Stimulated activated CD4-positive, alpha-beta T cell treated with anti-CD3 and anti-CD28 coated beads, Interleukin-15, amount 100 ng/mL, for 48 hours (primary cell): ENCODE data around the gene TENT5C.
A peak's percentile ranks its signal among the peaks of the same experiment; 100 is the strongest.

Experiments
- DNase-seq, 2 donors: peaks; one replicate each; pipeline ENCODE4 v3.0.0-alpha.2; 2020; ENCODE audit warnings: low read depth in 2 of 2

Gene TENT5C

DNA sequence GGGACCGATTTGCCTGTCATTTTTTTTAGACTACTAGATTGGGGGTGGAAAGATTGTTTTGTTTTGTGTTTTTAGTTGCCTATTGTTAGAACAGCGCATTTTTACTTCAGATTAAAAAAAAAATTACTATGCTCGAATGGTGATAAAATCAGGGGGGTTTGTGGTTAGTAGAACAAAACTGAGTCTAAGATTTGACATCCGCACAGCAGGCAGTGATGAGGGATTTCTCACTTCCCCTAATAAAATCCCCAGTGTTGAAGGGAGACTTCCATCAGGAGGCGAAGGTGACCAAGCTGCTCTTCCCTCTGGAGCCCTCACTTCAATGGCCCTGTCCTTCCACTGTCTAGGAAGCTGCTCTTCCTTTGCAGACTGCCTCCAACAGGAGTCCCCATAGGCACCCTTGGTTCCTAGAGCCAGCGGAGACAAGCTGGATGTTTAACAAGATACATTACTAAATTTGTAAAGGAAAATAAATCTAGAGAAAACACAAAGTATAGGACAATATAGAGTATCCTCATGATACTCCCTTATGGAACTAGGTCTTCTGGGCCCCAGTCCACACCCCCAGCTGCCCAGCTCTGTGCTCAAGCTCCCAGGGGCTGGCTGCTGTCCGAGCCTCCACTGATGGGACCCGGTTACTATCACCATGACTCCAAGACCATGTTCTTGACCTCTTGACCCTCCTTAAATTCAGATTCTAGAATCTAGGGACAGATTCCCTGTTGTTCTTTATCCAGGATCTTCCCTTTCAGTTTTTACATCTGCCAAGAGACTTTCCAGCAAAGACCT is 31.0 kb downstream of the TENT5C start:
- DNase-seq, result no peak

DNA sequence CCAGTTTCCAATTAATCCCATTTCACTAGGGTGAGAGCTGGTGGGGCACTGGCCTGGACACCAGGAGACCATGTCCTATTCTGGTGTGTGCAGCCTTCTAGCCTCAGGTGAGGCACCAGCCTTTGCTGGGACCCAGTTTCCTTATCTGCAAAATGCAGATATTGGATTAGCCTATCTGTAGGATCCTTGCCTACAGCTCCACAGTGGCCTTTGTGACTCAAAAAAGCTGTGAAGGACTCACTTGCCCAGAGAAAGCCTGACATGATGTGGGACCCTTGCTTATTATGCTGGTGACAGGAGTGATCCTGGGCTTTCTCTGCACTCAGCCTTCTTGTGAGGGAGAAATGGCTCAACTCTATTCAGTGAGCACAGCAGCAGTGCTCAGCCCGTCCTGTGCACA is 32.3 kb downstream of the TENT5C start:
- no peak for DNase-seq

DNA sequence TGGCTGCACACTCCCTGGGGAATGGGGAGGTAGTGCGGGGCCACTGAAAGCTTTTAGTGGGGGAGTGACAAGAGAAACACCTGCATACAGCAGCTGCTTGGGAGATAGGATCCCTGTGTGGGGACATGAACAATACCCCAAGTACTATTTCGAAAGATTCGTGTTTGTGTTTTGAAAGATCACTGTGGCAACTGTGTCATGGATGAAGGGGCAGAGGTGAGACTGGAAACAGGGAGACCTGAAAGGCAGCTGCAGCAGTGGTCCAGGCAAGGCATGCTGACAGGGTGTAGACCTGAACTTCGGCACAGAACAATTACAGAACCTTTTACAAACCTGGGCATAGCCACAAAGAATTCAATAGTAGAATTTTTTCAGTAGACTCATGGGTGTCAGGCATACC is 32.9 kb downstream of the TENT5C start:
- no peak for DNase-seq

DNA sequence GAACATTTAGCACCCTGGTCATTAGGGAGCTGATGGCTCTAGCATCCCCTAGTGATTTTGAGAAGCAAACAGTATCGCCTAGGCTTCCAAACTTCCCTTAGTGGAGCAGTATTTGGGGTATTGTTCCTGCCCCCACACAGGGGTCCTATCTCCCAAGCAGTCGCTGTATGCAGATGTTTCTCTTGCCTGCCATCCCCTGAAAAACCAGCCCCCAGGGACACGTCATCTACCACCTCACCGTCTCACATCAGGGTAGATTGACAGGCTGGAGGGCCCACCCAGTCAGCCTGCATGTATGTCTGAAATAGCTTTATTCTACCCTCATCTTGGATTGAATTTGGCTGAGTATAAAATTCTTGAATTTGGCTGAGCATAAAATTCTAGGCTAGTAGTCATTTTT is 33.9 kb downstream of the TENT5C start:
- DNase-seq, result no peak

DNA sequence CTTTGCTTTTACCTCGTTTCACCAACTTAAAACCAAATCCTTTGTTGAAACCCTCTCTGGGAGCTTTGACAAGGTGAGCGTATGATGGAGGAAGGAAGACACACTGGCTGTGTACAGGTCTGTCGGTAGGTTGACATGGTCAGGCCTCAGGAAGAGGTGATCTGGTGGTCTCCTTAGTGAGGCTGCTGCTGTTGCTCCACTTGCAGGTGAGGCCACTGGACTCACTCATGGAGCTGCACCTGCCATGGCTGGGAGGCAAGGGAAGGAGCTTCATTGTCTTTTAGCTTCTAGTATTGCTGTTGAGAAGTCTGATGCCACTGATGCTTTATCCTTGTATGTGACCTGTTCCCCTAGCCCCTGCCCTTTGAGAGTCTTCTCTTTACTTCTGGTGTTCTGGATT is 35.7 kb downstream of the TENT5C start:
- no peak for DNase-seq

DNA sequence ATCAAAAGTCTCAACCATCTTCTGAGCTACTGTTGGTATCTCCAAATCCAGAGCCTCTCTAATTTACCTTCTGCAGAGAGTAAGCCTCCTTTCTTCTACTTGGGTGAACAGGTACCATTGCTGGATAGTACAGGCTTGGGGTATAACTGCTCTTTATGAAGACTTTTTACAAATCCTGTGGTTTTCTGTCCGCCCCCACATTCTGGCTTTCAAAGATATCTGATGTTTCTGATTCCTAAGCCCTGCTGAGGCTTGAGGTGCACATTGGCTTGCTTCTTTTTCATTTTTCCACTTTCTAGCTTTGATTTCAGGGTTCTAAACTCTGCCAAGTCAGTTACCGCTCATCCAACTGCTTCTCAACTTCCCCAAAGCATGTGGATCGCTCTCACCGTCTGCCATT is 37.1 kb downstream of the TENT5C start:
- DNase-seq, result no peak

DNA sequence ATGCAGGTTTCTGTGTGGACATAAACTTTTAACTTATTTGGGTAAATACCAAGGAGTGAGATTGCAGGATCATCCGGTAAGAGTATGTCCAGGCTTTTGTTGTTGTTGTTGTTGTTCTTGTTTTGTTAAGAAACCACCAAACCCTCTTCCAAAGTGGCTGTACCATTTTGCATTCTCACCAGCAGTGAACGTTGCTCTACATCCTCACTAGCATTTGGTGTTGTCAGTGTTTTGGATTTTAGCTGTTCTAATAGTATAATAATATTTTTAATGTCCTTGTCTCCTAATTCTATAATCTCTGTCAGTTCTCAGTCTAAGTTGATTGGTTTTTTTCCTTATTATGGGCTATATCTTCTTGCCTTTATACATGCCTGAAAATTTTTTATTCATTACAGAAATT is 37.8 kb downstream of the TENT5C start:
- DNase-seq, result no peak

DNA sequence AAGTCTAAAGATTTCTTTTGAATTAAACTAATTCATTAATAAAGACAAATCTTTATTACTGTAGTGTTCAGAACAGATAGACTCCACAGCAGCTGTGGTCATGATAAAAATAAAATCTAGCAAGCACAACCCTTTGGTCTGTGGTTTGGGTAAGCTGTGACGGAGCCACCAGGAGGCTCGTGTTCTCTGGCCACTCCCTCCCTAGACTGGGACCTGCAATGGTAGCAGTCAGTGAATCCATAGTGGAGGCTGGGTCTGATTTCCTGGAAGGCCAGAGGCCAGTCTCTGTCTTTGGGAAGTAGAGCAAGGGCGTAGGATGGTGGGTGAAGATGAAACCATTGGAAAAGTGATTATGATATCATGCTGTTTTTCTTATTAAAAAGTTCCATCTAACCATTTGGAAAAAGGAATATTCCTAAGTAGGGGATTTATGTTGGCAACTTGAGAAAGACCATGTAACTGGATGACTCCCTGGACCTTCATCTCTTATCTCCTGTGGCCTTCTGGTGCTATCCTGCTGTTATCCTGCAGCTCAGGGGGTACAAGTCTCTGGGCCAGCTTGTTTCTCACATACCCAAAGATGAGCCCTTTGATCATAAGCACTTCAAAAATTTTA is 39.0 kb downstream of the TENT5C start:
- DNase-seq, result no peak

DNA sequence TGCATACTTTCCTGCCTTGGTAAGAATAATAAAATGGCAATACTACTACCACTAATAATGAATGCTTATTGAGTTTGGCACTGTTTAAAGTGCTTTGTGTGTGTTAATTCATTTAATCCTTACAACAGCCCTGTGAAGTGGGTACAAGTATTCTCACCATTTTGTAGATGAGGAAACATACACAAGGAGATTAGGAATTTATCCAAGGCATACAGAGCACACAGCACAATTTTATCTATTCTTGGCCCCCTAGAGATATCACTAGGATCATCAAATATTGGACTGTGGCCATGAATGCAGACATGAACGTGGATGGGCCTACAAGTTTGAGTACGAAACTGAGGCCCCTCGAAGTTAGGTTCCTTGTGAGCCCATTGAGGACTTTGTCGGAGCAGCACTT is 39.5 kb downstream of the TENT5C start:
- DNase-seq, result no peak

DNA sequence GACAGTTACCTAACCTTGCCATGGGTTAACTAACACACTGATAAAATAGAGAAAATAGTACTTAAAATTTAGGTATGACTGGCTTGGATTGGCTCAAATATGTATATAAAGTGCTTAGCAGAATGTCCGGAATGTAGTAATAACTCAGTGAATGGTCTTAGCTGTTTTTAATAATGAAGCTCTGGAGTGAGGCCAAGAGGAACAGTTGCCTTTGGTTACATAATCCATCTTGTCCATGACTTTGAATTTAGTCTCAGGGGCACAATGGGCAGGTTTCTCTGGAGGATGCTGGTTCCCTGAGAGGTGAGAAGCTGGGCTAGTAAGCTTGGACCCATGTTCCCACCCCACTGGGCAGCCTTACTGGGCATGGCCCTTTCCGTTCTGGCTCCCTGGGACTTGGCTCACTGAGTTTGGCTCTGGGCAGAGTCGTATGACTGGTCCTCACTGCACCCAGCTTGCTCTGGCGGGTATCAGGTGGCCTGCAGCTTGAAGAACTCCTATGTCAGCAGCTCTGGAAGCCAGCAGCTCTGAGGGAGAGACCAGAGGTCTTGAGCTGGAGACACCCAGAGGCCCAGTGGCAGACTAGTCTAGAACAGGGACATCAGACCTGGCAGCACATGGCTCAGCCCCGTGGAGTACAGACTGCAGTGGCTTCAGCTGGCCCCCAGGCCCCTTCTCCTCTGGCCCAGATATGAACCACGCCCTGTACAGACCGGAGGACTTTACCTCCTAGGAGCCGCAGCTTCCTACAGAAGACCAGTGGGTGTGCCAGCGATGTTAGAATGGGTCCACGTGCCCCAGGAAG is 40.4 kb downstream of the TENT5C start:
- no peak for DNase-seq

DNA sequence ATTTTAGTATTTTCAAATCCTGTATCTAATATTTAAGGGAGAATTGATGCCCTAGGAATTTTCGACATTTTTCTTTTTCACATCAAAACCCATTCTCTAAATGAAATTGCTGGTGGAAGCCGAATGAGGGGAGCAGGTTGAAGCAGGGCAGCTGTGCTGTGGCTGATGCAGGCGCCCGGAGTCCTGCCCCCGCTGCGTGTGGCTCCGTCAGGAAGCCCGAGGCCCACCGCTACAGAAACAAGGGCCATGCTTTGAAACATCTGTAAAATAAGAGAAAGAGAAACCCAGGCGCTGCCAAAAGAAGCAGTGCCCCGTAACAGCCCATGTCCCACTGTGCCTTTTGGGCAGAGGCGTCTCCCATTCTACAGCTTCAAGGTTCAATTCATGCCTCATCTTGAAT is 41.1 kb downstream of the TENT5C start:
- no peak for DNase-seq

DNA sequence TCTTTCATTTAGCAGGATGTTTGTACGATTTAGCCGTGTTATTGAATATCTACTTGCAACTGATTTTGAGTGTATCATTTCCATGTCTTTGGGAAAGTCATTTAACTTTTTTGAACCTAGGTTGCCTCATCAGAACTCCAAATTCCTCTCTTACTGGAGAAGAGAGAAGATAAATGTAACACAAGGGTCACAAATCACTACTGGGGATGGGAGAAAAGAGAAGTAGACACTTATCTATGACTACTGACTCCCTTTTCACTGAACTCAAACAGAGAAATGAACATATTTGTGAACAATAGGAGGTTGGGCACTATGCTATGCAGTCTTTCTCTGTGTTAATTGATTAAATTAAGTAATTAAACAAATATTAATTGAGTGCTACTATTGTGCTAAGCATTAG is 42.2 kb downstream of the TENT5C start:
- no peak for DNase-seq

DNA sequence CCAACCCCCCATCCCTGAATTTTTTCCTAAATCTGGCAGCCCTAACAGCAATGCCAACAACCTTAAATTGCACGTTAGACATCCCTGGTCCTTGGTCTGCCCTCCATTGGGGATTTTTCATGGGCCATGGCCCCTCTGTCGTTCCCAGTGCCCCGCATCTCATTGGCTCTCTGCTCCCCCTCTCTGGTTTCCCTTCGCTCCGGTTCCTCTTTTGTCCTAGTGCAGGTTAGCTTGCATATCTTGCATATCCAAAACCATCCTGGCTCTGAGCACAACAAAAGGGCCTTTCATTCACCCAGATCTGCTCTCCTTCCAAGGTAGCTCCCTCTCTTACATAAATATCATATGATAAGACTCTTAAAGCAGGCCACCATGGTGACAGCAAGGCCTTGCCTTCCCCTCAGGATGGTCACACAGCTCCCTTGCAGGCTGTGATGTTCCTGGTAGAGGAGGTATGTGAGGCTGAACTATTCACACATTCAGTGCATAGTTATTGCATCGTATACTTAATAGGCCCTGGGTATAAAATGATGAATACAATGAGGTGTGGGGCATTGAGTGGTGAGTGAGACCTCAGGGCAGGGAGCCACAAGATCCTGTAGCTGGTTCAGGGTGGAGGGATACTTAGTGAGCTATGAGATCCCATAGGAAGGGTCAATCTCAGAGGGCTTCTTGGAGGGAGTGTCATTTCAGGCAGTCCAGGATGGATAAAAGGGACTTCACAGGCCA is 45.2 kb downstream of the TENT5C start:
- no peak for DNase-seq

DNA sequence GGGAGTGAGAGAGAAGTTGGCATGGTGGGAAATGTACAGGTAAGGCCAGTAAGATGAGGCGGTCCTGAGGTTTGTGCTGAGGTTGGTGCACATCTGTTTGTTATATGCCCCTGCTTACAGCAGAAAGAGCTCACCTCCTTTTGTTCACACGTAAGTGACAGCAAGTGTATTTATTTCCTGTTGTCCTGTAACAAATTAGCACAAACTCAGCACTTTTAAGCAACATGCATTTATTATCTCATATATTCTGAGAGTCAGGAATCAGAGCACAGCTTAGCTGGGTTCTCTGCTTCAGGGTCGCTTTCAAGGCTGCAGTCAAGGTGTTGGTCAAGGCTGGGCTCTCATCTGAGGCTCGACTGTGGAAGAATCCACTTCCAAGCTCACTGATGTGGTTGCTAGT is 45.8 kb downstream of the TENT5C start:
- DNase-seq, result no peak

DNA sequence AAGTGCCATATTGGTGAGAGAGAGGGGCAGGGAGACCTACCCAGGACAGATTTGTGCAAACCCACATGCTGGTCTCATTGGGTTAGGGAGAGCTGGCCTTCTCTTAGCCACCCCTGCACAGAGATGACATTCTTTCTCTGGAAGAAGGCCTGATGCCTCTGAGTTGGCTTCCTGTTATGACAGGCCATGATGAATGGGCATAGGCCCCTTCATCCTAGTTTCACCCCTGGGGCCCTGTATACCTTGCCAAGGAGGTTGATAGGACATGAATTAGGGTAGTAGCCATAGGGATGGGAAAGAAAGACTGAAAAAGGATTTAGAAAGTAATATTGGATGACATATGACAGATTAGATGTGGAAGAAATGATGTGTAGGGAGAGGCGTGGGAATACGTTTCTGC is 46.6 kb downstream of the TENT5C start:
- DNase-seq, result no peak

DNA sequence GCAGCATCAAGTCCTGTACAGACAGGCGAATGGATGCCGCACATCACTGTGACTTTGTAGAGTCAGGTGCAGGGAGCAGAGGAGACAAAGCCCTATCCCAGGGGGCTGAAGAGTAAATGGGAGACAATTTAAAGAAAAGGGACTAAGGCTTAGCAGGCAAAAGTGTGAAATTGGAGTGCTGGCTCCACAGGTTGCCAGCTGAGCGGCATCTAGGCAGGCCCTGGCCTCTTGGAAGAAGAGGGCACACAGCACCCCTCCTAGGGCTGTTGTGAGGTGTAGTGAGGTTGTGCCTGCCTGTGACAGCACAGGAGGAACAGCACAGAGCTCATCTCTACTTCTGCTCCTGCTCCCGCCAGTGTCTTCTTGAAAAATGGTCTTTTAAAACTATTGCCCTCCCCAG is 47.3 kb downstream of the TENT5C start:
- no peak for DNase-seq

DNA sequence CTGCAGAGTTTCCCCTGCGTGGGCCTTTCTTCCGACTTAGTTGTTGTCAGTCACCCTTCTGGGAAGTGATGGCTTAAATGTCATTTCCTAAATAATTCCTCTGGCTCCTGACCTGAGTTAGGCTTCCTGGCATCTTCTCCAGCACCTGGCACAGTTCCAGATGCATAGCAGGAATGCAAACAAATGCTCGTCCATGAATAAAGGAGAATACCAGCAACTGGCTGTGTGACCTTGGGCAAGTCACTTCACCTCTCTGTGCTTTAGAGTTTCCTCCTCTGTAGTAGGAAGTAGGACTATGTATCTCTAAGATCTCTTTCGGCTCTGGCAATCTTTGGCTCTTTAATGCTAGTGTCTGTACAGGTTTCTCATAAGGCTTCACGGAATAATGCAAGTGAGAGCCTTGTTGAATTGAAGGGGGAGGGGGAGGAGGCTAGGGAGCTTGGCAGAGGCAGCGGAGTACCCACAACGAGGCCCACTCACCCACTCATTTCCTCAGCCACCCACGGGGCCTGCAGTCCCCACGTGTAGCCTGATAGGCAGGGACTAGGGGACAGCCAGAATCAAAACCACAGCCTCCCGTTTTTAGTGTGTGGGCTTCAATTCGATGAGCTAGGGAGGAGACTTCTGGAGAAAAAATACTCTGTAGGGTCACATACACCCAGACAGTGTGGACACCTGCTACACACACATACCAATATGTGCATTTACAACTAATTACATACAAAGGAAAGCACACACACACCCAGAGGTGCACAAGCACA is 48.1 kb downstream of the TENT5C start:
- DNase-seq, result no peak

DNA sequence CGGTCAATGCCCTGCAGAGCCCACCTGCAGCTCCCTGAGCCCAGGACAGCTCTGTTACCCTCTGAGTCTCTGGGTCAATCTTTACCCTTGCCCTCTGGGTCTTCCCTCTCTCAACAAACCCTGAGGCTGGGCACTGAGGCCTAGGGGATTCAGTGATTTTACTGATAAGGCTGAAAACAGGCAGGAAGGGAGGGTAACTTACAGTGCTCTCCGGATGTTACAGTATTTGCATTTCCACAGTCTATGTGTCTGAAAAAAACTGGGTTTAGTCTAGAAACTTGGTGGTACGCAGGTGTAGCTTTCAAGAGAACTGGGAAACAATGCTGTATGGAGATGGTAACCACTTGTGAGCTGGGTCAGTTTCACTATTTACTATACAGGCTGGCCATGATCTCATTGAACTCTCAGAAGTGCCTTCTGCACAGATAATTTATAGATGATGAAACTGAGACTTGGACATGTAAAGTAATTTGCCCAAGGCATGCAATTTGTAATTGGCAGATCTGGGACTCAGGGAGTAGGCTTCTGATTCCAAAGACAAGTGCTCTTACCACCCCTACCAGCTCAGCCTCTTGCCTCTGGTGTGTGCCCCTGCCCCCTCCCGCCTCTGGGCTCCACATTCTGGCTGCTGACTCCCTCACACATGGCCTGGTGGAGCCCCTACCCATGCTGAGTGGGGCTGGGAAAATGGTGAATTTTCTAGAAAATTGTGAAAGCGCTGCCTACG is 48.8 kb downstream of the TENT5C start:
- no peak for DNase-seq

DNA sequence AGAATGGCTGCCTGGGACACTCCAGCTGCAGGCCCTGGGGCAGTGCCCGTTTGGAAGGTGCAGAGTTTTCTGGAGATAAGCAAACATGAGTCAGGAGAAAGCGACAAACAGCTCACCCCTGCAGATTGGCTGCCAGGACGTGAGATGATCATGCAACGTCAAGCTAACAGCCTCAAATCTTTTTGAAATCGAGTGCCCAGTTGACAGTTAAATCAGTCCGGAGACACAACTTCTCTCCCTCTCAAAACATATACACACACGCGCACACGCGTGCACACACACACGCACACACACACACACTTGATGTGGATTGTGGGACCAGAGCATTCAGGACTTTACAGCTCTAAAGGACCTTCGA is 49.4 kb downstream of the TENT5C start:
- DNase-seq, result no peak

DNA sequence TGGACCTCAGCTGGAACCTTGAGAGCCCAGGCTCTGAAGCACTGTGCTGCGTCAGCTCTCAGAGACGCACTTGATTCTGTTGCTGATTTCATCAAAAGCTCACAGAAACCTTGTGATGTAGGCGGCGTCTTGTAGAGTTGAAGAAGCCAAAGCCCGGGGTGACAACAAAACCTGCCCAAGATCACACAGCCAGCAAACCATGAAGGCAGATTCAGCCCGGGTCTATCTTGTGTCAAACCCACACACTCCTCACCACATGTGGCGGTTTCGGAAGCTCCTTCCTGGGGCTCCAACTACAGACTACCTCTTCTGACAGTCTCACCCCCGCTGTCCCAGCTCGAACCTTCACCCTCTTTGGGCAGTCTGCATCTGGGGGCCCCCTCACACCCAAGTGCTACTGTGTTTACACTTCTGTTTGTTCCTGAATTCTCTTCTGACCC is 50.4 kb downstream of the TENT5C start:
- peak; percentile 71 to 74 for DNase-seq

DNA sequence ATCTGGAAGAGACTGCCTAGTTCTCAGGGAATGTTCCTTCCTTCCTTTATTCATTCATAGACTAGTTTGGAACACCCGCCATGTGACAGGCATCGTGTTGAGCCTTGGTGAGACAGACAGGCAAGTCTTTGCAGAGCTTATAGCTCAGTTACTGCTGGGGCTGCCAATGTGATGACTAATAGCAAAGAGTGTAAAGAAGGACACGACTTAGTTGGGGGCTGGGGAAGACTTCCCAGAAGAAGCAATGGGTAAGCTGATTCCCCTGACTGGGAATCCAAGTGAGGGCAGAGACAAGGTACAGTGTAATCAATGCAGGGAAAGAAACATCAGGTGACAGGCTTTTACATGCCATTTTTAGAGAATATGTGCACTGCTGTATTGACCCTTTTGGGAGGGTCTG is 51.2 kb downstream of the TENT5C start:
- DNase-seq, result no peak
